C4-2B (cell line): ENCODE results near the gene SLC7A8.

Experiments used
- H3K27ac ChIP-seq: fragments of 450-650 bp; 2 replicates; pipeline ENCODE4 v1.5.1; 2017
- CTCF ChIP-seq: fragments of 450-650 bp; conservative IDR thresholded peaks from 2 replicates; pipeline ENCODE4 v1.5.1; 2017; ENCODE audit warnings: mild to moderate bottlenecking
- ZFX ChIP-seq: fragments of 450-650 bp; IDR thresholded peaks from 2 replicates; pipeline ENCODE4 v1.6.1; 2017

SLC7A8 gene

DNA sequence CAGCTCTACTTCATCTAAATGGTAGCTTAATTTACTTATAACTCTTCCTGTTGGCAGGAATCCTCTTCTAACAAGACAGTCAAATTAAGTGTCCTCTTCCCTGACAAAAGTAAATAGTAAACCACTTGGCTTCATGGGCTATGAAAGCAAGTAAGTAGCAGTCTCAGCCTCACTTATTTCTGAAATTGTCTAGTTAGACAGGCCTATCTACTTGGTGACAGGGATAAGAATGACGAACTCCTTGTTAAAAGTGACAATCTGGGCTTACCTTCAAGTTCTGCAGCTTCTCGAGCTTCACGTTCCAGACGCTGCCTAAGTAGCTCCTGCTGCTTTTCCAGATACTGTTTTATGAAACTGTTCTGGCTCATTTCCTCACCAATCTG lies 93.2 kb downstream of the SLC7A8 start:
- peak overlapping the region; percentile 52 for H3K27ac ChIP-seq
- TF ChIP-seq CTCF (no peak), ZFX (no peak)

DNA sequence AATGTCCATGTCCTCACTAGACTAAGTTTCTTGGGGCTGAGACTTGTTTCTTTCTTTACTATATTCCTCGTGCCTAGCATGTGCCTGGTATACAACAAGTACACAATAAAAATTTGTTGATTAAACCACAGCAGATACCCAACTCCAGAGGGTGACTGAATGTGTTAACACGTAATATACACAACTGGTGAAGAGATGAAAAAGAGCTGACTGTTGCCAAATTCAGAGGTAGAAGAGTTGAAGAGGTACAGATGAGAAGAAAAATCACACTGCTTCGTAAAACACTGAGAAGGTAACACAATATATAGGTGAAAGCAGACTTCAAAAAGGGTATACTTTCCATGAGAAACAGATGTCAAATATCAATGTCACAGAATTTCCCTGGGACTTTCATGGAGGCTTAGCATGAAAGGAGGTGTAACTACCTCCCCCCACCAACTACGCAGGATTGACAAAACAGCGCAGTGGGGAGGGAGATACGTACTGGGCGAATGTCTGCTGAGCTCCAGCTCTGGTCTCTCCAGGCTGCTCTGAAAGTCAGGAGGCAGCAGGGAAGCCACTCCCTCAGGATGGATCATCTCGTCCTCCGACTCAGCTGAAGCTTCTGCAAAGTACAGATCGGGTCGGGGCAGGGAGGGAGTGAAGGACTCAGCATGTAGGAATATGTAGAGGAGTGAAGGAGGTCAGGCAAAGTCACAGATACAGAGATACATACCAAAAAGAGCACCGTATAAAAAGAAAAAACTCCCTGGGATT lies 93.8 kb downstream of the SLC7A8 start:
- no peak for TF ChIP-seq ZFX
- no peak for TF ChIP-seq CTCF
- H3K27ac ChIP-seq = peak overlapping the region; percentile 52

DNA sequence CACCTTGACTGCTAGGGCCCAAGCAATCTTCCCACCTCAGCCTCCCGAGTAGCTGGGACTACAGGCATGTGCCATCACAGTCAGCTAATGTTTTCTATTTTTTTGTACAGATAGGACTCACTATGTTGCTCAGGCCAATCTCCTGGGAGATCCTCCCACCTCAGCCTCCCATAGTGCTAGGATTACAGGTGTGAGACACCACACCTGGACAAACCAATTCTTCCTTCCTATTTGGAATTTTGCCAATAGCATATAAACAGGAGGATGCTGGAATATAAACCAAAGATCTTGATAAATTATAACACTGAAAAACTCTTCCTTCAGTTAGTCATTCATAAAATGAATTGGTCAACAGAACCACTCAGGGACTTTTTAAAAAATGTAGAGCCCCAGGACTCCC lies 96.9 kb downstream of the SLC7A8 start:
- no peak for TF ChIP-seq ZFX
- TF ChIP-seq CTCF = no peak
- H3K27ac ChIP-seq = no peak overlapping the region

DNA sequence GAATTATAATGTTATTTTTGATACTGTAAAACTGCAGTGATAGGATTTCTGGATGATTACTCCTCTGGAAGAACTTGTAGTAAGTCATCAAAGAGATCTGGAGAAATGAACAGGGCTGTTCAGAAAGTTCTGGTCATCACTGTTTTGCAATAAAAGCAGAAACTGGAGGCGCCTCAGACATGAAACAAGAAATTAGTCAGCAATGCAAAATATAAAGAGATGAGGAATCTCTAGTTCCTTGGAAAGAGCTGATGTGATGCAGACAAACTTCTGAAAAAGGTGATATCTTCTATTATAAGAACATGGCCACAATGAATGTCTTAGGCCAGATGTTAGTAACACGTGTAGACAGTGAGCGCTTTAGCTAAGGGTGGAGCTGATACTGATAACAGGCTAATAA lies 98.0 kb downstream of the SLC7A8 start:
- TF ChIP-seq CTCF (no peak), ZFX (no peak)
- H3K27ac ChIP-seq = no peak overlapping the region

DNA sequence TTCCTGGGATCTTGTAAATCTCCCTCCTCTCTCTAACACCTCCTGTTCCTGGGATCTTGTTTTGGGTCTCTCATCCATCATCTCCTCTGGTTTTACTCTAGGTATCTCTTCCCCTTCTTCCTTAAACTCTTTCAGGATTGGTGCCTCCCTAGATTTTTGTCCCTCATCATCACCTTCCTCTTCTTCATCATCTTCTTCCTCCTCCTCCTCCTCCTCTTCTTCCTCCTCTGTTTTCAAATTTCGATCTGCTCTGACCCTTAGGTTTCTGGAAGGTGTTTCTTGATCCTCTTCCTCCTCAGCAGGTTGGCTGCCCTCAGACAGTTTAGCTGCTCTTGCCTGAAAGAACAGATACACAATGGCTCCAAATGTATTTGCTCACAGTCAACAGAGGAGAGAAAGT lies 103.0 kb downstream of the SLC7A8 start:
- H3K27ac ChIP-seq = no peak overlapping the region
- TF ChIP-seq CTCF = no peak
- TF ChIP-seq ZFX = no peak

GRCh38 chr14:23079716-23080115 lies 103.7 kb downstream of the SLC7A8 start:
- TF ChIP-seq ZFX = no peak
- no peak for TF ChIP-seq CTCF
- no peak overlapping the region for H3K27ac ChIP-seq

- no peak overlapping the region for H3K27ac ChIP-seq
- no peak for TF ChIP-seq ZFX
- TF ChIP-seq CTCF = no peak
Observed at GRCh38 chr14:23078692-23079116, 104.8 kb downstream of the SLC7A8 start.
